GM23248 (cell line): ENCODE results near the gene PRXL2A.

Experiments
- EZH2 ChIP-seq: fragments of 200-600 bp; sonication (generic); IDR thresholded peaks from 2 replicates; pipeline ENCODE4 v1.6.1; 2018; ENCODE audit warnings: antibody characterized with exemption, mild to moderate bottlenecking; ENCODE audit not compliant: insufficient read depth, poor library complexity, severe bottlenecking
- EZH2phosphoT487 ChIP-seq: fragments of 200-600 bp; sonication (generic); IDR thresholded peaks from 2 replicates; pipeline ENCODE4 v1.6.1; 2018; ENCODE audit warnings: antibody characterized with exemption, moderate library complexity, mild to moderate bottlenecking, low read depth; ENCODE audit not compliant: insufficient read depth

DNA sequence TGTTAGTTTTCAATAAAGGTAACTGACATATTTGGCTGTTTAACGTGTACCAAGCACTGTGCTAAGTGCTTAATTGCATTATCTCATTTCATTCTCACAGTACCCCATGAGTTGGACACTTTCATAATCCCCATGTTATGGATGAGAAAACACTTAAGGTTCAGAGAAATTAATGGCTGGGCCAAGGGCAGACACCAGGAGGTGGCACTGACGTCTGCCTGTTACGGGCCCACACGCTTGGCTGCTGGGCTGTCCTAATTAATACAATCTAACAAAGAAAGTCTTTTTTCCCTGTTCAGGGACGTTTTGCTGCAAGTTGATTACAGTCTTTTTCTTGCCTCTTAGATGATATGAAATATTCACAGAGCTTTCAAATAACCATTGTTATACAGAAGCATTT lies 35.7 kb upstream of the PRXL2A start:
- TF ChIP-seq EZH2phosphoT487: no peak
- no peak for TF ChIP-seq EZH2
